PC-3 (cell line): ENCODE measurements around the gene HOXB7.

Experiments
- CTCF ChIP-seq: fragments of 300-600 bp; sonication (generic); conservative IDR thresholded peaks from 2 replicates; pipeline ENCODE4 v1.5.1; 2017; ENCODE audit warnings: antibody characterized with exemption, low read depth, mild to moderate bottlenecking, low read length
- EZH2phosphoT487 ChIP-seq: fragments of 300-600 bp; sonication (generic); IDR thresholded peaks from 2 replicates; pipeline ENCODE4 v1.6.1; 2018; ENCODE audit warnings: mild to moderate bottlenecking, antibody characterized with exemption, low read length, borderline replicate concordance

DNA sequence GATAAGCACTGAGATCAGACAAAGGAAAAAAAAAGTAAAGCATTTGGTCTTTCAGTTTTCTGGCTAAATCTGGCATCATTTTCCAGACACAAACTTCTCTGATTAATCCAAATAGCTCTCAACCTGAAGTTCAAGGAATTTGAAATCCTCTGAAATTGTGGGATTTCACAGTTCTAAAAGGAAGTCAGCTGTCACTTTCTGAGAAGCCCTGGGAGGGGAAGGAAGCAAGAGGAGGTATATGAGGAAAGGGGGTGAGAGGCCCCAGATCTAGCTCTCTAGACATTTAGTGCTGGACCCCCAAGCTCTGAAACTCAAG lies 32.8 kb upstream of the HOXB7 start:
- TF ChIP-seq CTCF (no peak), EZH2phosphoT487 (no peak)
